Kidney (tissue), 14 donors: ENCODE measurements around the gene STX3. TPM values are rescaled to one million over a fixed set of nuclear protein-coding genes. Genes with fewer than 3 reads are reported as not detected.

Source experiments
- DNase-seq, 5 donors: peaks; one replicate each; pipeline ENCODE4 v3.0.0-alpha.2; 2013 to 2020
- FAIRE-seq: peaks from 2 replicates; lab custom pipeline; 2012; peaks lifted over from hg19 to GRCh38; lab: Jason Lieb, UNC
- H3K27ac ChIP-seq, 2 donors: one replicate each; pipeline ENCODE4 v1.7.0; 2013; ENCODE audit warnings: low read depth in 2 of 2, low read length in 2 of 2, inconsistent platforms in 1 of 2
- H3K27me3 ChIP-seq: one replicate; pipeline ENCODE4 v1.7.1; 2013; ENCODE audit warnings: low read length, inconsistent platforms; ENCODE audit not compliant: control insufficient read depth, insufficient read depth
- H3K36me3 ChIP-seq, 3 donors: one replicate each; pipeline versions ENCODE4 v1.7.0 to v1.7.1; 2013; ENCODE audit warnings: low read length in 3 of 3, control low read depth in 1 of 3, inconsistent platforms in 1 of 3; ENCODE audit not compliant: insufficient read depth in 3 of 3, control insufficient read depth in 2 of 3
- H3K4me1 ChIP-seq, 3 donors: one replicate each; pipeline versions ENCODE4 v1.7.0 to v1.7.1; 2013; ENCODE audit warnings: low read length in 3 of 3, inconsistent platforms in 1 of 3, low read depth in 1 of 3; ENCODE audit not compliant: control insufficient read depth in 2 of 3, insufficient read depth in 2 of 3
- H3K4me3 ChIP-seq, 3 donors: one replicate each; pipeline versions ENCODE4 v1.7.0 to v1.8.1; 2013; ENCODE audit warnings: low read length in 3 of 3, control low read depth in 1 of 3, inconsistent platforms in 1 of 3
- H3K9ac ChIP-seq, 3 donors: one replicate each; pipeline versions ENCODE4 v1.7.0 to v1.7.1; 2013; ENCODE audit warnings: low read length in 3 of 3, control low read depth in 1 of 3, inconsistent platforms in 1 of 3
- H3K9me3 ChIP-seq, 3 donors: one replicate each; pipeline versions ENCODE4 v1.7.0 to v1.7.1; 2013; ENCODE audit warnings: low read length in 3 of 3, control low read depth in 1 of 3, inconsistent platforms in 1 of 3; ENCODE audit not compliant: control insufficient read depth in 2 of 3, insufficient read depth in 1 of 3
- intact Hi-C: fragments of 100-400 bp; cut with DNase I; formaldehyde crosslinking; loops from one replicate; pipeline ENCODE4 v1.11.1; 2022
- polyA plus RNA-seq: library from polyadenylated mRNA; stranded (reverse); fragments of 350-450 nt; fragmentation: Illumina TruSeq; extraction: RNeasy Lipid Tissue Mini Kit (QIAGEN cat#74804); gene quantifications from one replicate; pipeline ENCODE4 v1.2.3, GENCODE V29; 2014; ENCODE audit warnings: low read depth, low replicate concordance; ENCODE audit not compliant: insufficient read depth
- total RNA-seq: library from RNA; stranded (reverse); fragmentation: NEBNext Ultra II Directional; extraction: Animal tissue kit (Norgen Biotek cat#: 25700); gene quantifications from one replicate; pipeline ENCODE4 v1.2.1, GENCODE V29; 2021
- TF ChIP-seq, protein P1 (sequence below): IDR thresholded peaks from 3 replicates; pipeline ENCODE4 v1.5.1; 2012; ENCODE audit warnings: mild to moderate bottlenecking, moderate library complexity, borderline replicate concordance; ENCODE audit not compliant: insufficient read depth; ENCODE audit errors: extremely low read depth
- donor health status: control.
- donor health status: control.
- donor health status: control.
- donor health status: control.
- donor health status: control.
- donor health status: DM: yes; HTN: yes; CAD: no.
- donor health status: Normal renal cell carcinoma (clear cell type).

Gene STX3
- total and polyA plus RNA-seq, 2 donors from 2014 or later: 43.2 to 57.2 TPM

DNA sequence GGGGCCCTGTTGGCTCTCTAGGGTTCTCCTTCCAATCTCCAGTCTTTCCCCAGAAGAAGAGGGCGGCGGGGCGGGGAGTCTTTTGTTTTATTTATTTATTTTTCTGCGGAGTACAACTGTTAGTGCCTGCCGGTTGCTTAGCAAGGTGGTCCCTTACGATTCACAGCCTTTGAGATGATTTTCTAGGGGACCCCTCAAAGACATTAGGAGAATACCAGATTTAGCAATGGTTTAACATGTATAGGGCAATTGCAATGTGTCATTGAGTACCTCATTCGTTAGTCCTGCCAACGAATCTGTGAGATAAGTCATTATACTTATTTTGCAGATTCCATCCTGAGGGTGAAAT is 55.7 kb downstream of the STX3 start:
- DNase-seq (no peak), FAIRE-seq (no peak)
- peaks cover 0 to 9% (median 0%) of the 10 kb centered on the region in 3 donors for H3K4me1 ChIP-seq
- H3K27me3 ChIP-seq: no peaks in the 10 kb centered on the region
- H3K36me3 ChIP-seq: peaks cover 0 to 10% (median 10%) of the 10 kb centered on the region in 3 donors
- TF ChIP-seq, protein P1, sequence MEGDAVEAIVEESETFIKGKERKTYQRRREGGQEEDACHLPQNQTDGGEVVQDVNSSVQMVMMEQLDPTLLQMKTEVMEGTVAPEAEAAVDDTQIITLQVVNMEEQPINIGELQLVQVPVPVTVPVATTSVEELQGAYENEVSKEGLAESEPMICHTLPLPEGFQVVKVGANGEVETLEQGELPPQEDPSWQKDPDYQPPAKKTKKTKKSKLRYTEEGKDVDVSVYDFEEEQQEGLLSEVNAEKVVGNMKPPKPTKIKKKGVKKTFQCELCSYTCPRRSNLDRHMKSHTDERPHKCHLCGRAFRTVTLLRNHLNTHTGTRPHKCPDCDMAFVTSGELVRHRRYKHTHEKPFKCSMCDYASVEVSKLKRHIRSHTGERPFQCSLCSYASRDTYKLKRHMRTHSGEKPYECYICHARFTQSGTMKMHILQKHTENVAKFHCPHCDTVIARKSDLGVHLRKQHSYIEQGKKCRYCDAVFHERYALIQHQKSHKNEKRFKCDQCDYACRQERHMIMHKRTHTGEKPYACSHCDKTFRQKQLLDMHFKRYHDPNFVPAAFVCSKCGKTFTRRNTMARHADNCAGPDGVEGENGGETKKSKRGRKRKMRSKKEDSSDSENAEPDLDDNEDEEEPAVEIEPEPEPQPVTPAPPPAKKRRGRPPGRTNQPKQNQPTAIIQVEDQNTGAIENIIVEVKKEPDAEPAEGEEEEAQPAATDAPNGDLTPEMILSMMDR: no peak
- peak overlapping the region; percentile 61 to 79 for H3K27ac ChIP-seq
- peak overlapping the region in 2 of 3 donors; percentile 12 to 95 for H3K9ac ChIP-seq
- intact Hi-C loops: no loop called here
- H3K4me3 ChIP-seq: peak overlapping the region; percentile 91 to 97 (median 94)
- H3K9me3 ChIP-seq: no peaks in the 10 kb centered on the region

- Histone ChIP-seq H3K36me3 (peaks cover 0 to under 1% (median 0%) of the 10 kb centered on the region in 3 donors), H3K9me3 (no peaks in the 10 kb centered on the region), H3K4me3 (no peak overlapping the region), H3K9ac (no peak overlapping the region), H3K4me1 (peaks cover 0 to 6% (median 0%) of the 10 kb centered on the region in 3 donors), H3K27me3 (no peaks in the 10 kb centered on the region), H3K27ac (no peak overlapping the region)
- intact Hi-C loops: no loop called here
- TF ChIP-seq, protein P1: no peak
- FAIRE-seq (no peak), DNase-seq (no peak)
Observed at GRCh38 chr11:59812220-59812619, 57.0 kb downstream of the STX3 start.

DNA sequence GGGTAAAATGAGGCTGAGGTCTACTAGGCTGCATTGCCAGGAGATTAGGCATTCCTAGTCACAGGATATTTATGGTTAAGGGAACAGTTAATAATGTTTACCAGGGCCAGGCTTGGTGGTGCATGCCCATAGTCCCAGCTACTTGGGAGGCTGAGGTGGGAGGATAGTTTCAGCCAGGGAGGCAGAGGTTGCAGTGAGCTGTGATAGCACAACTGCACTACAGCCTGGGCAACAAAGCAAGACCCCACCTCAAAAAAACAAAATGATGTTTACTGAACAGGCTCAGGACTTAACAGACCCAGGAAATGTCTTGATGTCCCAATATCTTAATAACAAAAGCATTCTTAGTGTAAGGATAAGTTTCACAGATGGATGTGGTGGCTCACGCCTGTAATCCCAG is 58.2 kb downstream of the STX3 start:
- DNase-seq (no peak), FAIRE-seq (no peak)
- intact Hi-C loops: no loop called here
- Histone ChIP-seq H3K36me3 (no peaks in the 10 kb centered on the region), H3K4me1 (peaks cover 0 to 6% (median 0%) of the 10 kb centered on the region in 3 donors), H3K9ac (no peak overlapping the region), H3K9me3 (no peaks in the 10 kb centered on the region), H3K4me3 (no peak overlapping the region), H3K27ac (no peak overlapping the region), H3K27me3 (no peaks in the 10 kb centered on the region)
- TF ChIP-seq, protein P1: no peak

DNA sequence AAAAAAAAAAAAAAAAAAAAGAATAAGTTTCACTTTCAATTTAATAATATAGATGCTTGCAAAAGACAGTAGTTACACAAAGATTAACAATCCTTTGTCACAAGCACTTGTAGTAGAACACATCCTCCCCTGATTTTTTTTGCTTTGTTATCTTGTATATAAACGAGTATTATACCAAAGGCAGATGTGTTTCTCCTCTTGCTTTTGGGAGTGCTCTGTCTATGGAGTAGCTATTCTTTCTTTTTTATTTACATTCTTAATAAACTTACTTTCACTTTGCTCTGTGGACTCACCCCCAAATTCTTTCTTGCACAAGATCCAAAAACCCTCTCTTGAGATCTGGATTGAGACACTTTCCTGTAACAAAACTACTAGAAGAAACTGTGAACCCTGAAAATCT is 58.8 kb downstream of the STX3 start:
- no peaks in the 10 kb centered on the region for H3K27me3 ChIP-seq
- peaks cover 0 to 6% (median 0%) of the 10 kb centered on the region in 3 donors for H3K4me1 ChIP-seq
- intact Hi-C loops: no loop called here
- H3K4me3 ChIP-seq: no peak overlapping the region
- H3K36me3 ChIP-seq: no peaks in the 10 kb centered on the region
- no peaks in the 10 kb centered on the region for H3K9me3 ChIP-seq
- DNase-seq (no peak), FAIRE-seq (no peak)
- TF ChIP-seq, protein P1: no peak
- H3K27ac ChIP-seq: no peak overlapping the region
- no peak overlapping the region for H3K9ac ChIP-seq
